Tibial nerve (tissue), 4 donors: ENCODE results near the gene ALPL. TPM values are rescaled to one million over a fixed set of nuclear protein-coding genes. Genes with fewer than 3 reads are reported as not detected.

ENCODE experiments used
- DNase-seq, 2 donors: peaks; one replicate each; pipeline ENCODE4 v3.0.0-alpha.2; 2019; ENCODE audit warnings: low spot score in 2 of 2
- H3K27ac ChIP-seq, 4 donors: fragments of 200-600 bp; sonication (generic) in 3 of 4; one replicate each; pipeline ENCODE4 v1.5.1; 2017 to 2019; ENCODE audit warnings: mild to moderate bottlenecking in 1 of 4
- H3K27me3 ChIP-seq, 2 donors: fragments of 200-600 bp; sonication (generic) in 1 of 2; one replicate each; pipeline versions ENCODE4 v1.5.1 to v1.6.0; 2017 to 2019
- H3K36me3 ChIP-seq, 3 donors: fragments of 200-600 bp; sonication (generic); one replicate each; pipeline ENCODE4 v1.5.1; 2018 to 2019
- H3K4me1 ChIP-seq, 4 donors: fragments of 200-600 bp; sonication (generic) in 3 of 4; one replicate each; pipeline ENCODE4 v1.5.1; 2017 to 2019
- H3K4me3 ChIP-seq, 4 donors: fragments of 200-600 bp; sonication (generic) in 3 of 4; one replicate each; pipeline ENCODE4 v1.5.1; 2017 to 2019; ENCODE audit warnings: mild to moderate bottlenecking in 1 of 4, moderate library complexity in 1 of 4
- H3K9me3 ChIP-seq, 4 donors: fragments of 200-600 bp; sonication (generic) in 3 of 4; one replicate each; pipeline ENCODE4 v1.5.1; 2017 to 2019
- CTCF ChIP-seq, 5 experiments: fragments of 200-600 bp in 3 of 5; fragments of 450-650 bp in 2 of 5; sonication (generic) in 3 of 5; IDR thresholded peaks; one replicate each; pipeline ENCODE4 v1.5.1; 2016 to 2019; ENCODE audit warnings: antibody characterized with exemption in 5 of 5, mild to moderate bottlenecking in 3 of 5, moderate library complexity in 2 of 5
- EP300 ChIP-seq, 2 donors: sonication (generic); formaldehyde crosslinking; IDR thresholded peaks; one replicate each; pipeline ENCODE4 v1.6.1; 2017; ENCODE audit warnings: antibody characterized with exemption in 2 of 2, mild to moderate bottlenecking in 1 of 2
- POLR2A ChIP-seq, 2 donors: fragments of 450-650 bp; IDR thresholded peaks; one replicate each; pipeline ENCODE4 v1.6.1; 2017; ENCODE audit warnings: antibody characterized with exemption in 2 of 2, mild to moderate bottlenecking in 2 of 2, moderate library complexity in 2 of 2
- WGBS, 2 donors: methylation state at CpG; one replicate each; pipeline ENCODE4 v1.1.5; 2018; 5-methylcytosine and 5-hydroxymethylcytosine counted together
- total RNA-seq, 4 donors: library from RNA; depleted of rRNA; stranded (reverse); fragments of >200 nt; gene quantifications; one replicate each; pipeline ENCODE4 v1.1.0, GENCODE V29; 2016

Gene ALPL
- total RNA-seq, 4 donors from 2014 or later, result 3.9 to 19.2 (median 7.5) TPM

GRCh38 chr1:21625390-21626190 lies 116.4 kb downstream of the ALPL start:
- Histone ChIP-seq H3K4me3 (no peak overlapping the region), H3K9me3 (no peaks in the 10 kb centered on the region), H3K27me3 (peaks cover 0 to 28% of the 10 kb centered on the region in 2 donors), H3K4me1 (peaks cover 0 to 13% (median 0%) of the 10 kb centered on the region in 4 donors), H3K27ac (no peak overlapping the region), H3K36me3 (peaks cover 0 to 21% (median 0%) of the 10 kb centered on the region in 3 donors)
- no peak for DNase-seq
- TF ChIP-seq EP300 (IDR thresholded peaks at IDR 0.05), result no peak
- TF ChIP-seq CTCF (IDR thresholded peaks at IDR 0.05), result no peak
- TF ChIP-seq POLR2A (IDR thresholded peaks at IDR 0.05), result no peak
- 80 to 86% methylated on average over 13 of the region's 13 CpGs for WGBS, 2 donors

GRCh38 chr1:21626921-21627339 lies 117.7 kb downstream of the ALPL start:
- TF ChIP-seq POLR2A (IDR thresholded peaks at IDR 0.05), result no peak
- TF ChIP-seq EP300 (IDR thresholded peaks at IDR 0.05), result no peak
- no peak for TF ChIP-seq CTCF (IDR thresholded peaks at IDR 0.05)
- peaks cover 0 to 21% (median 0%) of the 10 kb centered on the region in 3 donors for H3K36me3 ChIP-seq
- H3K9me3 ChIP-seq, result no peaks in the 10 kb centered on the region
- H3K4me3 ChIP-seq, result no peak overlapping the region
- H3K27ac ChIP-seq, result no peak overlapping the region
- H3K4me1 ChIP-seq, result peaks cover 0 to 2% (median 0%) of the 10 kb centered on the region in 4 donors
- 85 to 86% methylated on average over 10 to 11 of the region's 11 CpGs for WGBS, 2 donors
- DNase-seq, result no peak
- H3K27me3 ChIP-seq, result peaks cover 0 to 23% of the 10 kb centered on the region in 2 donors

Other genes starting within 250 kb of the ALPL start
- gene ECE1, start 219.0 kb upstream of the ALPL start, total RNA-seq, result 100 to 1,000 TPM in 2 of 4 donors, 10 to 100 TPM in 2; 84.1 to 128 (median 110) TPM
- 10 to 100 TPM; 12.2 to 26.4 (median 15.3) TPM for gene NBPF3, start 69.3 kb upstream of the ALPL start, total RNA-seq
- gene RAP1GAP, start 159.9 kb downstream of the ALPL start, total RNA-seq, result 1 to 10 TPM; 2.4 to 5.1 (median 4.6) TPM